Tibial nerve (tissue), 4 donors: ENCODE measurements around the gene GNAL. TPM values are rescaled to one million over a fixed set of nuclear protein-coding genes. Genes with fewer than 3 reads are reported as not detected.

Source experiments
- DNase-seq, 2 donors: peaks; one replicate each; pipeline ENCODE4 v3.0.0-alpha.2; 2019; ENCODE audit warnings: low spot score in 2 of 2
- H3K27ac ChIP-seq, 4 donors: fragments of 200-600 bp; sonication (generic) in 3 of 4; one replicate each; pipeline ENCODE4 v1.5.1; 2017 to 2019; ENCODE audit warnings: mild to moderate bottlenecking in 1 of 4
- H3K27me3 ChIP-seq, 2 donors: fragments of 200-600 bp; sonication (generic) in 1 of 2; one replicate each; pipeline versions ENCODE4 v1.5.1 to v1.6.0; 2017 to 2019
- H3K36me3 ChIP-seq, 3 donors: fragments of 200-600 bp; sonication (generic); one replicate each; pipeline ENCODE4 v1.5.1; 2018 to 2019
- H3K4me1 ChIP-seq, 4 donors: fragments of 200-600 bp; sonication (generic) in 3 of 4; one replicate each; pipeline ENCODE4 v1.5.1; 2017 to 2019
- H3K4me3 ChIP-seq, 4 donors: fragments of 200-600 bp; sonication (generic) in 3 of 4; one replicate each; pipeline ENCODE4 v1.5.1; 2017 to 2019; ENCODE audit warnings: mild to moderate bottlenecking in 1 of 4, moderate library complexity in 1 of 4
- H3K9me3 ChIP-seq, 4 donors: fragments of 200-600 bp; sonication (generic) in 3 of 4; one replicate each; pipeline ENCODE4 v1.5.1; 2017 to 2019
- CTCF ChIP-seq, 5 experiments: fragments of 200-600 bp in 3 of 5; fragments of 450-650 bp in 2 of 5; sonication (generic) in 3 of 5; IDR thresholded peaks; one replicate each; pipeline ENCODE4 v1.5.1; 2016 to 2019; ENCODE audit warnings: antibody characterized with exemption in 5 of 5, mild to moderate bottlenecking in 3 of 5, moderate library complexity in 2 of 5
- EP300 ChIP-seq, 2 donors: sonication (generic); formaldehyde crosslinking; IDR thresholded peaks; one replicate each; pipeline ENCODE4 v1.6.1; 2017; ENCODE audit warnings: antibody characterized with exemption in 2 of 2, mild to moderate bottlenecking in 1 of 2
- POLR2A ChIP-seq, 2 donors: fragments of 450-650 bp; IDR thresholded peaks; one replicate each; pipeline ENCODE4 v1.6.1; 2017; ENCODE audit warnings: antibody characterized with exemption in 2 of 2, mild to moderate bottlenecking in 2 of 2, moderate library complexity in 2 of 2
- WGBS, 2 donors: methylation state at CpG; one replicate each; pipeline ENCODE4 v1.1.5; 2018; 5-methylcytosine and 5-hydroxymethylcytosine counted together
- total RNA-seq, 4 donors: library from RNA; depleted of rRNA; stranded (reverse); fragments of >200 nt; gene quantifications; one replicate each; pipeline ENCODE4 v1.1.0, GENCODE V29; 2016

The GNAL gene
- total RNA-seq, 4 donors from 2014 or later: 11.3 to 17.3 (median 14.4) TPM

- peaks cover 0 to 2% (median 0%) of the 10 kb centered on the region in 3 donors for H3K36me3 ChIP-seq
- no peak for DNase-seq
- H3K27ac ChIP-seq: no peak overlapping the region
- no peak overlapping the region for H3K4me3 ChIP-seq
- no peaks in the 10 kb centered on the region for H3K9me3 ChIP-seq
- H3K4me1 ChIP-seq: no peaks in the 10 kb centered on the region
- TF ChIP-seq EP300 (IDR thresholded peaks at IDR 0.05) (no peak), POLR2A (IDR thresholded peaks at IDR 0.05) (no peak), CTCF (IDR thresholded peaks at IDR 0.05) (no peak)
- WGBS, 2 donors: 80 to 86% methylated on average over 6 of the region's 6 CpGs
- H3K27me3 ChIP-seq: no peaks in the 10 kb centered on the region
Observed at GRCh38 chr18:11729556-11729955, 40.5 kb downstream of the GNAL start.

DNA sequence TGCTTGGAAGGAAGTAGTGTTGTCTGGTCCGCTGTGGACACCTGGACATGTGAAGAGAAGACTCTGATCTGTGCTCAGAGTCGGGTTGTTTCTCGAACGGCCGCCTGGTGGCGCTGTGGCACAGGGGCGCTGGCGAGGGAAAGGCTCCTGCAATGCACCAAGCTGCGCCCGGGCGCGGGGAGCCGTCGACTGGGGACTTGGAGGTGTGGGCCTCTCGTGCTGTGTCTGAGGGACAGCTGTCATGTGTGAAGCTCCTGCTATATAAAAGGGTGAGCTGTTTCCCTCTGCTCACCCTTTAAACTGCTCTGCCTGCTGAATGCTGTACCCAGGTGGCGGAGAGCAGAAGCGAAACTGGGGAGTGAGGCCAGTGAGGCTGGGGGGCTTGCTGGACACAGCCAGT is 44.0 kb downstream of the GNAL start:
- WGBS, 2 donors: 13 to 14% methylated on average over 17 of the region's 17 CpGs

DNA sequence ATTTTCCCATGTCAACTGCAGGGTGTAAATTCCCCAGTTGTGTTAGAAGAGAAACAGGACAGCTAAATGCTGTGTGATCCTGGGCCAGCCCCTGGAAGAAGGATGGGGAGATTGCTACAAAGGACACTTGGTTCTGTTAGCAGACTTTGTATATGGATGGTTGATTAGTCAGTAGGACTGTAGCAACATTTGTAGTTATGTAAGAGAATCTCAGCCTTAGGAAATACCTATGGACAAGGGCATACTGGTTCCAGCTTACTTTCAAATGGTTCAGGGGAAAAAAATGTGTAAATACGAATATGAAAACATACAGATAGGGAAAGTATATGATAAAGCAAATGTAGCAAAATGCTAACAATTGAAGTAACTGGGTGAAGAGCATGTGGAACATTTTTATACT is 47.6 kb downstream of the GNAL start:
- DNase-seq: no peak
- no peaks in the 10 kb centered on the region for H3K4me1 ChIP-seq
- H3K27me3 ChIP-seq: no peaks in the 10 kb centered on the region
- WGBS, 2 donors: 74 to 84% methylated on average over 1 of the region's 1 CpG
- H3K27ac ChIP-seq: no peak overlapping the region
- H3K9me3 ChIP-seq: no peaks in the 10 kb centered on the region
- no peaks in the 10 kb centered on the region for H3K36me3 ChIP-seq
- TF ChIP-seq POLR2A (IDR thresholded peaks at IDR 0.05) (no peak), CTCF (IDR thresholded peaks at IDR 0.05) (no peak), EP300 (IDR thresholded peaks at IDR 0.05) (no peak)
- H3K4me3 ChIP-seq: no peak overlapping the region

More for the DNA sequence above, 44.0 kb downstream of the GNAL start:
- TF ChIP-seq POLR2A (IDR thresholded peaks at IDR 0.05) (no peak), CTCF (IDR thresholded peaks at IDR 0.05) (peak; percentile 70 to 86 (median 83))
- Histone ChIP-seq H3K9me3 (no peaks in the 10 kb centered on the region), H3K4me1 (no peaks in the 10 kb centered on the region), H3K27me3 (no peaks in the 10 kb centered on the region), H3K36me3 (no peaks in the 10 kb centered on the region), H3K27ac (no peak overlapping the region), H3K4me3 (peak overlapping the region in 1 of 4 donors; percentile 9)
- peak; percentile 59 to 69 for DNase-seq

DNA sequence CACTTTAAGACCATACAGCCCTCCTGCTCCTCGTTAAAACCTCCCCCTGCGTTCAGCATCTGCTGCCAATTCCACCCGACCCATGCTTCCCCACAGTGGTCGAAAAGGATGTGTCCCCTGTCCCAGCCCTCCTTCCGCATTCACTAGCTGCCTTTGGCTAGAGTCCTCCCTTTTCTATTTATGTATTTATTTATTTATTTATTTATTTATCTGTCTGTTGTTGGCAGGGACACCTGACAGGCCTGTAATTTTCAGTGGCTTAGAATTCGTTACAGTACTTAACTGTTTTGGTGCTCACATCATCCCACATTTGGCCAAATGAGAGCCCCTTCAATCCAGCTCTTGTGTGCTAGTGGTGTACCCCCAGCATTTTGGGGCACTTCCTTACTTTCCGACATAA is 50.8 kb downstream of the GNAL start:
- TF ChIP-seq EP300 (IDR thresholded peaks at IDR 0.05): no peak
- WGBS, 2 donors: 73 to 77% methylated on average over 7 of the region's 7 CpGs
- Histone ChIP-seq H3K4me1 (no peaks in the 10 kb centered on the region), H3K4me3 (no peak overlapping the region), H3K36me3 (no peaks in the 10 kb centered on the region), H3K27ac (no peak overlapping the region), H3K27me3 (no peaks in the 10 kb centered on the region), H3K9me3 (no peaks in the 10 kb centered on the region)
- DNase-seq: no peak

DNA sequence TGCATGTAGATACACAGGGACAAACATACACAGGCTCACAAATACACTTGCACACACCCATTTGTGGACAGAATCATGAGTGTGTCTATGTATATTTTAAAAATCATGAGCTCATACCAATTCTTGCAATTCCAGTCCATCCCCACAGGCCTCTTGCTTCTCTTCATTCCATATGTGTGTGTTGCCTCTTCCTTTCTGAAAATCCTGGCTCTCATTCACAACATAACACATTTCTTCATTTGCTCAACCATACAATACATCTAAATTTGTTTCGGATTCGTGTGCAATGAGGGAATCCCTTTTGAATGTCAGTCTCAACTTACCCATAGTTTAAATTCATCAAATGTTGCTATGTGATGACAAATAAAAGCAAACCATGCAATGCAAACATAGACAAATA is 51.4 kb downstream of the GNAL start:
- Histone ChIP-seq H3K9me3 (no peaks in the 10 kb centered on the region), H3K27me3 (no peaks in the 10 kb centered on the region), H3K36me3 (no peaks in the 10 kb centered on the region), H3K27ac (no peak overlapping the region), H3K4me3 (no peak overlapping the region), H3K4me1 (no peaks in the 10 kb centered on the region)
- DNase-seq: no peak
- 77% methylated on average over 2 of the region's 2 CpGs for WGBS, 2 donors
- TF ChIP-seq EP300 (IDR thresholded peaks at IDR 0.05): no peak
- no peak for TF ChIP-seq CTCF (IDR thresholded peaks at IDR 0.05)
- no peak for TF ChIP-seq POLR2A (IDR thresholded peaks at IDR 0.05)
